Activated CD4-positive, alpha-beta T cell treated with anti-CD3 and anti-CD28 coated beads, Interleukin-2, amount 50 U/mL, for 4 hours (primary cell): ENCODE data around the gene PTPRM.

Experiments used
- DNase-seq, 2 experiments: peaks; one replicate each; pipeline ENCODE4 v3.0.0-alpha.2; 2020

The PTPRM gene

GRCh38 chr18:7566567-7567473 lies at the start of gene PTPRM:
PTPRM (plus strand) TSS chr18:7567316; CDS start chr18:7567819, 503 bp downstream.
- peak in 1 of 2 experiments; percentile 12 for DNase-seq

DNA sequence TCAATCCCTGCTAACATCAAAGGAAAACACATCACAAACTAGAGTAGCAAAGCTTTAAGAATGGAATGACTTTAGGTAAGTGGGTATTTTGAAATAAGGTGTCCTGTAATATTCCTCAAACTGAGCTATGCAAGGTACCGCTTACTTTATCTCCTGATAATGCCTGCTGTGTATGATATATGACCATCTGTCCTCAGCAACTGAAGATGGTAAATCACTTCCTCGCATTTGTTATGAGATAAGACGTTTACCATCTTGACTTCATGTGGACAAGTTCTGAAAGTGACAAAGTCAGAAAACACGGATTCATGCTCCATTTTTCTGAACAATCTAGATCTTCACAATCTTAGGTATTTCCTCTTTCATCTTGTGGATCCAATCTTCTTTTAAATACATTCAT lies 49.3 kb upstream of the PTPRM start:
- DNase-seq, result no peak

DNA sequence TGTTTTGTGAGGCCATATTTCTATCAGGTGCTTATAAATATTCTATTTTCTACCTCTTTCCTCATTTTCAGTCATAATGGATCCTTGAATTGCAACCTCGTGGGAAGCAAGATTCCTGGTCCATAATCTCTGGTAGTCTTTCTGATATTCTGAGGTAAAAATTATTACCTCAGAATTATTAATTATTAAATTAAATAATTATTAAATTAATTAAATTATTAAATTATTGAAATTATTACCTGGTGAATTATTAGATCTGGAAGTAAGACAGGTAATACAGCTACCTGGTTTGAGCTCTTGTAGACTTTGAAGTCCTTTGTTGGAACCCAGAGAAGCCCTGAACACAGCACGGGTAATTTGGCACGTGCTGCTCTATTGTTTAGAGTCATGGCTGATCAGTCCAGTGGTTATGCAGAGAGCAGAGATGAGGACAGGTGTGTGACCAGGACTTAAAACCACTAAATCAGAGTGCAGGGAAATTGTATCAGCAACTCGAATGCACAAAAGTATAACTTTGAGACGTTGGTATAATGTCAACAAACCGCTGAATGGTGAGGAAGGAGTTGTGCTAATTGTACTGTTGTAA lies 46.8 kb upstream of the PTPRM start:
- no peak for DNase-seq

DNA sequence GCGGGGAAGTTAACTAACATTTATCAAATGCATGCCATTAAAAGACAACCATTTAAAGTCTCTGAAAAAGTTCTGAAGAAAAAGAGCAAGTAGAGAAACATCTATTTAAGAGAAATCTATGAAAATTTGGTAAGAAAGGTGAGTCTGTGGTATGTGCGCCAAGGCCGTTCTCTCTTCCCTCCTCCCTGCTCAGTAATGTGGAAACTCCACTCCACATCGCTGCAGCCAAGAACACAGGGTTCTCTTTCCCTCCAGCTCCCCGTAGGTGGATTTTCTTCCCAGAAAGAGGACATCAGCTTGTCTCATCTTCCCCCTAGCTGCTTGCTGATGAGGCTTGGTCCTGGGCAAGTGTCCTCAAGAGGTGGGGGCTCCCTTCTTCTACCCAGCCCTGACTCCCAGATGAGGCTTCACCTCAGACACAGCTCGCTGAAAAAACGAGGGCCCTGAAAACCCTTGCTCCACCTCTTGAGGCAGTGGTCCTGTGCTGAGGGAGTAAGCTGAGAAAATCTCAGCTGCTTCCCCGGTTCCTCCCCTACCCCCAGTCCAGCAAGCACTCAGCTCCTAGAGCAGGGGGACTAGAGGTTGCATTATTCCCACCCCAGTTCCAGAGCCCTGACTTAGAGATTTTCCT lies 45.8 kb upstream of the PTPRM start:
- no peak for DNase-seq

DNA sequence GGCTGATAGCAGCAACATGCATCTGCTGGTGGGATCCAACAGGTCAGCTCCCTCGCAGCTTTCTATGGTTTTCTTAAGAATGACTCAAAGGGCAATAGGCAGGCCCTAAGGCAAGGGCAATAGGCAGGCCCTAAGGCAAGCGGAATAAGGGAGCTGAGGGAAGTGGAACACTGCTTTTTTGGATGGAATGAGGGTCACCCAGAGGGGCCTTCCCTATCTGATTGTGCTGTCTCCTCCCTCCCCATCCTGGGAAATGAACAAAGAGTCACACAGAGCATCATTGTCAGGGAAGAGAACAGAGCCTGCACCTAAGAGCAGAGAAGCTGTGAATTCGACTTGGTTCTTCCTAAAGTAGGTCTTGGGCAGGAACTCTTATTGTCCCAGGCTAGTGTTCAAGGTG lies 43.3 kb upstream of the PTPRM start:
- DNase-seq, result no peak

- no peak for DNase-seq
Observed at GRCh38 chr18:7524786-7525185, 42.3 kb upstream of the PTPRM start.

DNA sequence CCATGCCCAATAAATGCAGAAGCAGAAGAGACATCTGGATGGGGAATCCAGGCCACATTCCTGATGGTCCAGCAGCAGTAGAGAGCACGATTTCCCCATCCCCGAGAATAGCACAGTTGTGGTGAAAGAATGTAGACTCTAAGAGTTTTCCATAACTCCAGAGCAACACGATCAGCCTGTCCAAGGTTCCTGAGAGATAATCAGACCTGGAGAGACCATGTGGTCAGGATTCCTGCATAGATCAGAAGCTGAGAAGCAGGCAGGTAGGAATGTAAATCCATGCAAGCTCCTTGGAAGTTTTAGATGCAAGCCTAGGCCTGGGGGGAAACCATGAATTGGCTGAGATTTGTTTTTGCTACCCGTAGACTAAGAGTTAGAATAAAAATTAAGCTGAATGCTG lies 34.2 kb upstream of the PTPRM start:
- DNase-seq, result no peak

DNA sequence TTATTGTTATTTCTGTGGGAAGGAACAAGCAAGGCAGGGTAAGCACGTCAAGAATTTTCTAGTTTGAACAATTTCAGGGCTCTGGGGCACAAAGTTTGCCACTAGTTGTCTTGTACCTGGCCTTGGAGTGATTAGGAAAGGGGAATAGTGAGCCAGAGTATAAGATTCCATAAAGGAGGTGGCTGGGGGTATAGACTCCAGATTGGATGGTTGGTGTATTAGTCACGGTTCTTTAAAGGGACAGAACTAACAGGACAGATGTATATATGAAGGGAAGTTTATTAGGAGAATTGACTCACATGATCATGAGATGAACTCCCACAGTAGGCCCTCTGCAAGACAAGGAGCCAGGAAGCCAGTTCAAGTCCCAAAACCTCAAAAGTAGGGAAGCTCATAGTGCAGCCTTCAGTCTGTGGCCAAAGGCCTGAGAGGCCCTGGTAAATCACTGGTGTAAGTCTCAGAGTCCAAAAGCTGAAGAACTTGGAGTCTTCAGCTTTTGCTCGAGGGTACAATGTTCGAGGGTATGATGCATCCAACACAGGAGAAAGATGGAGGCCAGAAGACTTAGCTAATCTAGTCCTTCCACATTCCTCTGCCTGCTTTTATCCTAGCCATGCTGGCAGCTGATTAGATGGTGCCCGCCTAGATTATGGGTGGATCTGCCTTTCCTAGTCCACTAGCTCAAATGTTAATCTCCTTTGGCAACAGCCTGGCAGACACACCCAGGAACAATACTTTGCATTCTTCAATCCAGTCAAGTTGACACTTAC lies 31.5 kb upstream of the PTPRM start:
- DNase-seq, result no peak

GRCh38 chr18:7537145-7537544 lies 30.0 kb upstream of the PTPRM start:
- no peak for DNase-seq

GRCh38 chr18:7541835-7542234 lies 25.3 kb upstream of the PTPRM start:
- DNase-seq, result no peak

DNA sequence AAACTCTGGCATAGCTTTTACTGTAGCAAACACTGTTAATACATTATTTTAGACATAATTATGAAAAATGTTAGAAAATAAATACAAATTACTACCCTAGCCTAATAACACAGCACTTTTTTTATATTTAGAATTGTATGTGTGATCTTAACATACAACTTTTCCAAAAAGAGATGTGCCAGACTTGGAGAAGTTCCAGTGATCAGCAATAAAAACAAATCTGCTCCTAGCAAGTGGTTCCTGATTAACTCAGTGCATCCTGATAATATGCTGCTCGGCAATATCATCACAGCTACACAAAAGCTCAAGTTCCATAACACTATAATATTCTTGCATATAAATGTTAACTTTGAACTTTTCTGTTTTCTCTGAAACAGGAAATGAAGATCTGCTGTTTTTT lies 22.4 kb upstream of the PTPRM start:
- no peak for DNase-seq

GRCh38 chr18:7545734-7546133 lies 21.4 kb upstream of the PTPRM start:
- DNase-seq, result no peak

DNA sequence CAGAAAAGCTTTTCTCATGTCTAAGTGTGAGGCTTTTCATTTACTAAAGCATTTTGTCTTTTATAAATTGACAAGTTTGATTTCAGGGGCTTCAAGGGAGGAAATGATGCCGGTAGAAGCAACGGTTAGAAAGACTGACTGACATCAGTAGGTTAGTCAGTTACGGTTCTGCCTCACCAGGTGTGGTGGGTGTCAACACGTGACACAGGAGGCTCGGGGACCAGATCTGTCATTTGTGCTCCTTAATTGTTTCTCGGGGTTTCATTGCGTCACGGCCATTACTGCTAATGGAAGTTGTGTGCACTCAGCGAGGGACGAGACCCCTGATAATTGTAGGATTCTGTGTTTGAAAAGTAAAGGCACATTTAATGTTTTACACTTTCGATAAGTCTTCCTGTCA lies 18.9 kb upstream of the PTPRM start:
- no peak for DNase-seq

- DNase-seq, result no peak
Observed at GRCh38 chr18:7548721-7549120, 18.4 kb upstream of the PTPRM start.

DNA sequence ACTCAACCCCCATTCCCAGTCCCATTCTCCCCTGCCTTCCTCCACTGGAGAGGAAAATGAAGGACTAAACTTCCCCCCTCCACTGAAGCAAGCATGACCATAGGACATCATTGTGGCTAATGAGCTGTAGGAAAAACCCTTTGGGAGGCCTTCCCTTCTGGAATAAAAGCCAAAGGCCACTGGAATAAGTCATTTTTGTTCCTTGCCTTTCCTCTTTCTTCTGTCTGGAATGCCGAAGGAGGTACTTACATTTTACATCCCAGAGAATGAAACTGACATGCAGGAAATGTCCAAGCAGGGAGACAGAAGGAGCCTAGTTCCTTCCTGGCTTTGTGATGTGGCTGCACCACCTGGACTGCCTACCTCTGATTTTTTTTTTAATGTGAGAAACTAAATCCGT lies 9.1 kb upstream of the PTPRM start:
- no peak for DNase-seq

GRCh38 chr18:7558769-7559168 lies 8.3 kb upstream of the PTPRM start:
- DNase-seq, result no peak

DNA sequence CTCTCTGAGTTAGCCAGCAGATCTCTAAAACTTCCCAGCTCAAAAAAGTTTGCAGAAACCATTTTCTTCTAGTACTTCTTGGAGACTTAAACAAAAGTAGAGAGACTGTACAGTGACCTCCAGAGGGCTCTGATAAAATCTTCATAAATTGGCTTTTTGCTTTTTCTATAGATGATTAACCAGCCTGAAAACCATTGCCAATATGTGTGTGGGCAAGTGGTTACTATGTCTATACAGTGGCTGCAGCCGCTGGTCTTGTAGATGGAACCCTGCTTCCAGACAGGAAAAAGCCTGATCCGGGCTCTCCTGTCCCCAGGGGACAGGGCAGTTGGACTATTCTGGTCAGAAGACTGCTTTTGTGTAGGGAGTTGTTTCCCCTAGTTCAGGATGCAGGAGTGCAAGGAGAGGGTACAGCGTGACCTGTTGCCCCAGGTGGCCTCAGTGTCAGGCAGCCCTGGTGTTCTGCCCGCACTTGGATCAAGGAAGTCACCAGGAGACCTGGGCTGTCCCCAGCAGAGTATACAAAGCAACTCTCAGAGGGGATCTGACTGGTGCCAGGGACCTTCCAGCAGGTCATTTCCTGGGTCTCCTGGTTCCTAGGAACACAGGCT lies 7.3 kb upstream of the PTPRM start:
- DNase-seq, result no peak

GRCh38 chr18:7561909-7562460 lies 5.1 kb upstream of the PTPRM start:
- DNase-seq, result no peak

GRCh38 chr18:7562491-7562890 lies 4.6 kb upstream of the PTPRM start:
- DNase-seq, result no peak

- DNase-seq, result no peak
Observed at GRCh38 chr18:7565677-7566076, 1.4 kb upstream of the PTPRM start.

GRCh38 chr18:7566244-7566566 lies 911 bp upstream of the PTPRM start:
- DNase-seq, result no peak
